Stimulated activated CD8-positive, alpha-beta memory T cell treated with anti-CD3 and anti-CD28 coated beads, Interleukin-15, amount 100 ng/mL, for 4 hours (primary cell): ENCODE results near the gene LRRC75A.
"Not testable (repeated sequence)": the region's sequence is repeated elsewhere in the genome, so short reads cannot be mapped to it uniquely, and the experiment has no call there.

Experiments
- DNase-seq, 2 donors: peaks; one replicate each; pipeline ENCODE4 v3.0.0-alpha.2; 2020; ENCODE audit warnings: low read depth in 2 of 2

The LRRC75A gene

DNA sequence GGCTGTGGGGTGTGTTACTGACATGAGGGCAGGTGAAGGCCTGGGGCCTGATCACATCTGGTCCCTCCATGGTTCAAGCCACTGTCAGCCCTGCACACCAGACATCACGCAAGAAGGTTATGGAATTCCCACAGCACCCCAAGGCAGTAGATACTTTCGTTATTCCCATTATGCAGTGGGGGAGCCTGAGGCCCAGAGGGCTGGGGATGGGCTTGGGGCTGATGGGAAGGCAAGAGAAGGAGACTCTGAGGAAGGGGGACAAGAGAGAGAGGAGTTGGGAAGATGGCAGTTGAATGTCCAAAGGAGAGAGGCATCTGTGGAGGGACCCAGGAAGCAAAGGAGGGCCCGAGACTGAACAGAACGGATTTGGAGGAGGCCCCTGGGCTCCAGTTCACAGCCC lies 42.0 kb downstream of the LRRC75A start:
- no peak for DNase-seq

GRCh38 chr17:16449121-16449570 lies 42.8 kb downstream of the LRRC75A start:
- DNase-seq: no peak

GRCh38 chr17:16448490-16448889 lies 43.5 kb downstream of the LRRC75A start:
- no peak for DNase-seq

DNA sequence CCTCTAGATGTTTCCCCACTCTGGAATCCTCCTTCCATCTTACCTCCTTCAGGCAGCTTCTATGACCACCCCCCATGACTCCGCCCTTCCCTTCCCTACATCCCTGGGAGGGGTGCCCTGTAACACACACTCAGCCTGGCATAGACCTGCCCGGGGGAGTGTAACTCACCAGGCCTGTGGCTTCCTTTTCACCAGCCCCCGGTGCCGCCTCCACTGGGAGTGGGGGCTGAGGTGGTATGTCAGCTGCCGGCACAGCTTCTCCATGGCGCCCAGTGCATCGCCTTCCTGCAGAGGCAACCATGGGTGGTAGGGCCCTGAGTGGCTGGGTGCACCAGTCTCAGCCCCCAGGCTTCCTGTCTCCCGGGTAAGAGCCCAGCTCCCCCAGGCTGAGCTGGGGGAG lies 44.3 kb downstream of the LRRC75A start:
- no peak for DNase-seq

DNA sequence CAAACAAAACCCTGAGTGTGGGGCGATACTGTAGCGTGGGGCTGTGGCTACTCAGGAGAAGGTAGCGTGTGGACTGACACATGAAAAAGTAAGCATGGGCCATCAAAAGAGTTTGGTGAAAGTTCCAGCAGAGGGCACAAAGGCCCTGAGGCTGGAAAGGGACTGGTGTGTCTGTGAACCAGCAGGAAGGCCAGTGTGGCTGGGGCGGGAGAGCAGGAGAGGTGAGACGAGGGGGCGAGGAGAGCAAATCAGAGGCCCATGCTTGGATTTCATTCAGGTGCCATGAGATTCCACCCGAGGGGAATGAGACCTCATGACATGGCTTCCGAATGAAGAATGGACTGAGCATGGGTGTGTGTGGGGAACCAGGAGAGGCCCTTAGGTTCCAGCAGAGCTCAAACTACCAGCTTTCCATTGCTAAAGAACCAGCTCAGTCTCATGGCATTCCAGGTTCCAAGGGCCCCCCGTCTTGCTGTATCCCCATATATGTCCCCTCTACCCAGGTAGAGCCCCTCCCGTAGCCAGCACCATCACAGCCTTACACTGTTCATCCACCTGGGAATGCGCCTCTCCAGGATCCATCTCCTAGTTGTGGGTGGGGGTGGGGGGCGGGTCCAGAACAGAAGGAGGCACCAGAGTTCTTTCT lies 45.5 kb downstream of the LRRC75A start:
- no peak for DNase-seq

- DNase-seq: no peak
These were observed 47.6 kb downstream of the LRRC75A start for GRCh38 chr17:16444258-16444886.

GRCh38 chr17:16443511-16444257 lies 48.3 kb downstream of the LRRC75A start:
- no peak for DNase-seq

GRCh38 chr17:16442594-16443510 lies 49.1 kb downstream of the LRRC75A start:
- no peak for DNase-seq

GRCh38 chr17:16442141-16442540 lies 49.9 kb downstream of the LRRC75A start:
- DNase-seq: no peak

DNA sequence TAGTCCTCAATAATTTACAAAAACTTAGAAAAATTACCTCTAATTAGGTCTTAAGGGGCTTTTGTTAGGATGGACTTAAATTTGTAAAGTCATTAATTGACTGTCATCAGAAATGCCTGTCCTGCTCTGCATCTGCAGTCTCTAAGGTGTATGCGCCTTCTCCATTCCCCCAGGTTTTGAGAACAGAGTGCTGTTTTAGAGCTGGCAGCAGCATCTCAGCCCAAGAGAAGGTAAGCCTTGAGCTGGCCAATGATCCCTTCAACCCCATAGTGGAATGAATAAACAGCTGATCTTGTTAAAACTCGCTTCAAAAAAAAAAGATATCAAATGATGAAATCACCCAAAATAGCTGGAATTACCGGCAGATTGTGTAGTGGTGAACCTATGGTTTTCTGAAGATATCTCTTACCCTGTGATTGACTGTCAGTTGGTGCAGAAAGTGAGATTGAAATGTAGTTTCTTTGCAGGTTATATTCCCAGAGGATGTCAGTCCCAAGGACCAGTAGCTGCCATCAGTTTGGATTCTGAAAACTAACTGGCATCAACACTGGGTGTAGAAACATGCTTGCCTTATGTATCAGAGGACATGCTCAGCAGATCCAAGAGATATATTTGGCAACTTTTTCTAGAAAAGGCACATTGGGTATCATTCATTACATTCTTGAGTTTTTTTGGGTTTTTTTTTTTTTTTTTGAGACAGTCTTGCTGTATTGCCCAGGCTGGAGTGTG lies 50.9 kb downstream of the LRRC75A start:
- no peak for DNase-seq

DNA sequence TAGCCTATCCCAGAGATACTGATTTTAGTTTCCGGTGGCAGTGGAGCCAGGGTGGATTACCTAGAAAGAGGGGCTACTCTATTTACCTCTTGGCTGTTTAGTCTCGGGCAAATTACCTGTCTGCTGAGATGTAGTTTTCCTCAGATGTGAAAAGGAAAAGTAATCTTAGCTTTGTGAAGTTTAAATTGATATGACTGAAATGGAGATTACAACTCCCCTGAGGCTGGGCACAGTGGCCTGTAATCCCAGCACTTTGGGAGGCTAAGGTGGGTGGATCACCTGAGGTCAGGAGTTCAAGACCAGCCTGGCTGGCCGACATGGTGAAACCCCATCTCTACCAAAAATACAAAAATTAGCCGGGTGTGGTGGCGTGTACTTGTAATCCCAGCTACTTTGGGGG lies 51.6 kb downstream of the LRRC75A start:
- not testable (repeated sequence) for DNase-seq

- no peak for DNase-seq
These were observed 52.1 kb downstream of the LRRC75A start for GRCh38 chr17:16439811-16440351.

- DNase-seq: no peak
These were observed 52.6 kb downstream of the LRRC75A start for GRCh38 chr17:16439303-16439791.

- DNase-seq: peak; percentile 91 to 95
These were observed 53.3 kb downstream of the LRRC75A start for GRCh38 chr17:16438557-16439302.

DNA sequence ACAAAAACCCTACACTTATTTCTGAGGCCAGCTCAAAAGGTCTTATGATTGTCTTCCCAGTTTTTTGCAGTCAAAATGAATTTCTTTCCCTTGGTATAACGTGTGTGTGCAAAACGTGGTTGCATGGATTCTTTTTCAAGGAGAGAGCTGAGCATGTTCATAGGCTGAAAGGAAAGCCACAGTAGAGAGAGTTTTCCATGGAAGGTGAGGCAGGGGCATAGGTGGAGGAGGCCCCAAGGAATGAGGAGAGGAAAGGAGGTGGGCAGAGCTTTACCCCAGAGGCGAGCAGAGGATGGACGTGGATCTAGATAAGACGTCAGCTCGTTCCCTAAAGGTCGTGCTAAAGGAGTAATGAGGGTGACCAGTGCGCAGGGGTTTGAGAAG lies 53.8 kb downstream of the LRRC75A start:
- no peak for DNase-seq

DNA sequence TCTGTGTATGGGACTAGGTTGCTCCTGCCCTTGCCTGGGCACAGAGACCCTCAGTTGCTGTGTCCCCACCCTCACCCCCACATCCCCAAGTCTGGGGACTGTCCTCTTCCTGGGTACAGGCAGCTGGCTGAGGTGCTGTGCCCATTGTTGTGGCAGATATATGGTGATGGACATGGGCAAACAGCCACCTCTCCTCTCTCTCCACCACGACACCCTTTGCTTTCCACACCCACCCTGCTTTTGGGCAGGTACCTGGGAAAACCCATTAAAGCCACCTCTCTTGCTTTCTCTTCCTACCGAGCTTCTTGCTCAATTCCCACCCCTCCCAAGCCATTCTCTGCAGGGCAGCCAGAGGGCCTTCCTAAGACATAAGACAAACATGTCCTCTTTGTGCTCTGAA lies 54.9 kb downstream of the LRRC75A start:
- DNase-seq: no peak

DNA sequence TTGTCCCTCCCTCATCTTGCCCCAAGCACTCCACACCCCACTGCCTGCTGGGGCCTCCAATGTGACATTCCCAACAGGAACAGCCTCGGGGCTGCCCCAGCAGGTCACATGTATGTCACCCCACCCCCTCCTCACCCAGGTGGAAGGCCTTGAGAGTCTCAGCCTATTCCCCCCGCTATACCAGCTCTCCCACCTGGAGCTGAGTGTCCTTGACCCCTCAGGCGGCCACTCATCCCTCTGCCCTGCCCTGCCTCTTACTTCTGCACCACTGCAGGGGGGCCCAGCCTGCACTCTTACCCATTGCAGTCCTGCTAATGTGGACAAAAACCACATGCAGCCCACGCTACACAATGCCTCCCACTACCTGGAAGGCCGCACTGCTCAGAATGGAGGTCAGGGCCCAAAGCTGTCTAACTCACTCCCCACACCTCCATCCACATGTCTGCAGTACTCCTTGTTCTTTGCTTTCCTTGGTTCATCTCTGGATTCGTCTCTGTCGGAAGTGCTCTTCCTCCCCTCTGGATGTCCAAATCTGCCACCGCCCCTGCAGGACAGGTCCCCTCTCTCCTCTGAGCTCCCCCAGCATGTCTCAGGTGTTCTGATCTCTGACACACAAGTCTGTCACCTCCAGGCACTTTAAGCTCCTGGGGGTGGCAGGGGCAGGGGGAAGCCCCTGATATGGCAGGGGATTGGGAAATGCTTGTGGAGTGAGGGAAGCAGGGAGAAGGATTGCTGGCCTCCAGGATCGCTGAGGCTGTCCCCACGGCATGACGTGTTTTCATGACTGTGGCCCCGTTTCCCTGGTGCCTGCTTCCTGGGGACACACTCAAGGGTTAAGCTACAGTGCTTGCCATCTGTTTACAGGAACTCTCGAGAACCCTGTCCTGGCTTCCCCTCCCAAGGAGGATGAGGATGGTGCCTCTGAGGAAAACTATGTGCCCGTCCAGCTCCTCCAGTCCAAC lies 55.8 kb downstream of the LRRC75A start:
- DNase-seq: no peak

DNA sequence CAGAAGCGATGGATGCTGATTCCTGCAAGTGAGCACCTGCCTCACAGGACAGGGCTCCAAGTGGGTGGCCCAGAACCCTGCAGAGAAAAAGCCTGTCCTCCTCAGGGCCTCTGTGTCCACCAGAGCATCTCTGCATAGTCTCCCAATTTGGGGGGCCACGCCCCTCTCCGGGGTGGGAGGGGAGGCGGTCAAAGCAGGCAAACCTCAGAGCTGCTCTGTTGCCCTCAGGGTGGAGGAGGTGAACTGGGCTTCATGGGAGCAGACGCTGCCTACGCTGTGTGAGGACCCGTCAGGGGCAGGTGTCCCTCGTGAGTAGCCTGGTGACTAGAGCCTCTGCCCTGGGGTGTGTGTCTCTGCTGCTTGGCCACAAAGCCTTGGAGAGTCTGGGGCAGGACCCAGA lies 57.3 kb downstream of the LRRC75A start:
- DNase-seq: no peak

- no peak for DNase-seq
These were observed 58.5 kb downstream of the LRRC75A start for GRCh38 chr17:16433514-16433913.
